Measurements from ENCODE around the gene CD99L2. TPM values are rescaled to one million over a fixed set of nuclear protein-coding genes. Genes with fewer than 3 reads are reported as not detected.

The CD99L2 gene
- total RNA-seq, 4 donors from 2014 or later: 202 to 289 (median 251) TPM

DNA sequence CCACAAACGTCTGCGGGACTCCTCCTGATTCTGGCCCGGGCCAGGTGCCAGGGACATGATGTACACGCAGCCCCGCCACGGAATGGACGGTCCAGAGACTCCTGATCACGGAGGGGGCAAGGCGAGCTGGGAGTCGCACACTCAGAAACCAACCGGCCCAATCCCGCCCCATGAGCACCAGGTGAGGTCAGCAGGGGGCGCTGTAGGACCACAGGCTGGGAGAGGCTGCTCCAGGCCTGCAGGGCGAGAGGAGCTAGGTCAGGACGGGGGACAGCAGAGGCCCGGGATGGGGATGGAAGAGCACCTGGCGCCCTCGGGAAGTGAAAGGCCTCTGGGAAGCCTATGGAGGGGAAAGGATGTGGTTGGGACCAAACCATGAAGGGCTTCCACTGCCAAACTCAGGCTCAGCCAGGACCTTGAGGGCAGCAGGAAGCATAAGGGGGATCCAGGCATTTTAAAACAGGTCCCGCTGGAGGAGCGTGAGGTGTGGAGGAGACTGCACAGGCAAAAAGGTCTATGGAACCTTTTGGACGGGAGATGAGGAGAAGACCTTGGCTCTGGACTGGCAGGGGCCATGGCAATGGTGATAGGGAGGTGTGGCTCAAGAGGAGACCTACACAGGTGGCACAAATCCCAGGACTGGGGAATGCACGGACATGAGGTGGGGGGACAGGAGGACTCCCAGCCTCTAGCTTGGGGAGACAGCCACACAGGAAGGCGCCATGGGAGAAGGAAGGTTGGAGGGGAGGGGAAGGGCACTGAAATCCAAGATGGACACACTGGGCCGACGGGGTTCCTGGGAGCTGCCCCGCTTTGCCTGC is 126.1 kb downstream of the CD99L2 start:
- peak; percentile 51 to 71 for DNase-seq
- TF ChIP-seq POLR2A (IDR thresholded peaks at IDR 0.05): no peak
- TF ChIP-seq, protein P1, sequence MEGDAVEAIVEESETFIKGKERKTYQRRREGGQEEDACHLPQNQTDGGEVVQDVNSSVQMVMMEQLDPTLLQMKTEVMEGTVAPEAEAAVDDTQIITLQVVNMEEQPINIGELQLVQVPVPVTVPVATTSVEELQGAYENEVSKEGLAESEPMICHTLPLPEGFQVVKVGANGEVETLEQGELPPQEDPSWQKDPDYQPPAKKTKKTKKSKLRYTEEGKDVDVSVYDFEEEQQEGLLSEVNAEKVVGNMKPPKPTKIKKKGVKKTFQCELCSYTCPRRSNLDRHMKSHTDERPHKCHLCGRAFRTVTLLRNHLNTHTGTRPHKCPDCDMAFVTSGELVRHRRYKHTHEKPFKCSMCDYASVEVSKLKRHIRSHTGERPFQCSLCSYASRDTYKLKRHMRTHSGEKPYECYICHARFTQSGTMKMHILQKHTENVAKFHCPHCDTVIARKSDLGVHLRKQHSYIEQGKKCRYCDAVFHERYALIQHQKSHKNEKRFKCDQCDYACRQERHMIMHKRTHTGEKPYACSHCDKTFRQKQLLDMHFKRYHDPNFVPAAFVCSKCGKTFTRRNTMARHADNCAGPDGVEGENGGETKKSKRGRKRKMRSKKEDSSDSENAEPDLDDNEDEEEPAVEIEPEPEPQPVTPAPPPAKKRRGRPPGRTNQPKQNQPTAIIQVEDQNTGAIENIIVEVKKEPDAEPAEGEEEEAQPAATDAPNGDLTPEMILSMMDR (IDR thresholded peaks at IDR 0.05 in 4 of 5, conservative IDR thresholded peaks at IDR 0.05 in 1 of 5): peak; percentile 78 to 90 (median 88)
- in situ Hi-C loops (cut with MboI; ENCODE audit: low sequenced_read_pairs in 4 of 4): loop anchor here in 3 of 4 donors (10.0 kb wide), 1 partner anchor 312 kb away; no protein-coding TSS in a partner anchor
- H3K27ac ChIP-seq: no peak overlapping the region
- H3K27me3 ChIP-seq: no peaks in the 10 kb centered on the region
- peaks cover 0 to 12% of the 10 kb centered on the region in 2 donors for H3K36me3 ChIP-seq
- H3K4me3 ChIP-seq: no peak overlapping the region
- H3K4me1 ChIP-seq: peaks cover 0 to 5% of the 10 kb centered on the region in 2 donors
- ATAC-seq: peak; percentile 45 to 86
- H3K9me3 ChIP-seq: no peaks in the 10 kb centered on the region
- intact Hi-C loops (cut with DNase I; ENCODE audit: low total_unique reads): loop anchor here (1.0 to 5.0 kb wide), 5 partner anchors 65 to 310 kb away; partner anchors contain the start of genes CD99L2 and HMGB3

DNA sequence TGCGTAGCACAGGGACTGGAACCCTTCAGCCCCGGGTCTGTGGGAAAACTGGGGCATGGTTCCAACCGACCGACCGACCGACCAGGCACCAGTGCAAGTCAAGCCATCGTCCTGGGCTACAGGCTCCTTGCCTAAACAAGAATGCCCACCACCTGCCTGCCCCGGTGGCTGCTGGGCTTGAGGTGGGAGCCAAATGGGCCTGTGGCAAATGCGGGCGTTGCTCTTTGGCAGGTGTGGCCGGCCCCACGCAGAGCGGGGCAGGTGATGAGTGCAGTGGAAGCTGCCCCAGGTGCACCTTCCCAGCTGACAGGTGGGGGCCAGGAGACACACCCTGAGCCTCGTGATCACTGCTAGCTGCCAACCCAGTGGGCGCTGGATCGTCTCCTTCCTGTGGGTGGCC is 127.4 kb downstream of the CD99L2 start:
- no peaks in the 10 kb centered on the region for H3K9me3 ChIP-seq
- H3K36me3 ChIP-seq: peaks cover 0 to 12% of the 10 kb centered on the region in 2 donors
- no peak overlapping the region for H3K4me3 ChIP-seq
- TF ChIP-seq, protein P1 (IDR thresholded peaks at IDR 0.05 in 4 of 5, conservative IDR thresholded peaks at IDR 0.05 in 1 of 5): no peak
- no peak for TF ChIP-seq POLR2A (IDR thresholded peaks at IDR 0.05)
- DNase-seq (no peak), ATAC-seq (no peak)
- intact Hi-C loops (cut with DNase I; ENCODE audit: low total_unique reads): loop anchor here (5.0 kb wide), 4 partner anchors 66 to 231 kb away; partner anchors contain the start of genes CD99L2 and HMGB3
- peaks cover 0 to 5% of the 10 kb centered on the region in 2 donors for H3K4me1 ChIP-seq
- no peak overlapping the region for H3K27ac ChIP-seq
- no peaks in the 10 kb centered on the region for H3K27me3 ChIP-seq
- in situ Hi-C loops (cut with MboI; ENCODE audit: low sequenced_read_pairs in 4 of 4): loop anchor here in 3 of 4 donors (10.0 kb wide), 1 partner anchor 314 kb away; no protein-coding TSS in a partner anchor

DNA sequence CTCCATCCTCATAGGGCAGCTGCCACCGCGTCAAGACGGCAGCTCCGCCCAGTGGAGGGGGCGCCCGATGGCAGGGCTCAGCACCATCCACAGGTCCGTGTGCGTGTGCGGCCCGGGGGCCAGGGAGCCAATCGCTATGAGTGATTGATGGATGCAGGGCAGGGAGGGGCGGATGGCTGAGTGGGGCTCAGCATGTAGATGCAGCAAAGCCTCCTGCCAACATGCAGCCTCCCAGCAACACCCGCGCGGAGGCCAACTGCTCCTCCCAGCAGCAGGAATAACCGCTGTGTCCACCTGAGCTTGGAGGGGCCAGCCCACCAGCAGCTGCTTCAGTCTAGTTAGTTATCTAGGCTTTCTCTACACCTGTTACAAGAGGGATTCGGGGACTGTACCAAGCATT is 127.8 kb downstream of the CD99L2 start:
- Histone ChIP-seq H3K27me3 (no peaks in the 10 kb centered on the region), H3K4me1 (peaks cover 0 to 5% of the 10 kb centered on the region in 2 donors), H3K27ac (no peak overlapping the region), H3K4me3 (no peak overlapping the region), H3K36me3 (peaks cover 0 to 11% of the 10 kb centered on the region in 2 donors), H3K9me3 (no peaks in the 10 kb centered on the region)
- ATAC-seq: no peak
- in situ Hi-C loops (cut with MboI; ENCODE audit: low sequenced_read_pairs in 4 of 4): loop anchor here in 3 of 4 donors (10.0 kb wide), 1 partner anchor 314 kb away; no protein-coding TSS in a partner anchor
- intact Hi-C loops (cut with DNase I; ENCODE audit: low total_unique reads): loop anchor here (5.0 kb wide), 4 partner anchors 67 to 232 kb away; partner anchors contain the start of genes CD99L2 and HMGB3
- no peak for TF ChIP-seq POLR2A (IDR thresholded peaks at IDR 0.05)
- TF ChIP-seq, protein P1 (IDR thresholded peaks at IDR 0.05 in 4 of 5, conservative IDR thresholded peaks at IDR 0.05 in 1 of 5): no peak
- no peak for DNase-seq

DNA sequence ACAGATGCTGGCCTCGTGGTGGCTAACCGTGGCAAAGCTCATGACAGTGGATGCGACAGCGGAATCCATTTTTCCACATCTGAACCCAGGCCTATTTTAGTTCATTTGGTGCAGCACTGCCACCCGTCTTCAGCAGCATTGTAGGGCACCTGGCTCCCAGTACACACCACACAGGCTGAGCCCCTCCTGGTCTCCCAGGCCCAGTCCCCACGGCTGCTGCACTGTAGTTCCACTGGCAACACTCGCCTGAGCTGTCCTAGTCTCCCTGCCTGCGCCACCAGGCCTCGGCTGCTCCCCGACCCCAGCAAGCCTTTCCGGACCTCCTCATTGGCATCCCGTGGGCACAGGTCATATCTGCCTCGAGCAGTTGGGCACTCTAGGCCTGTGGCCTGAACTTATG is 129.1 kb downstream of the CD99L2 start:
- ATAC-seq (no peak), DNase-seq (no peak)
- in situ Hi-C loops (cut with MboI; ENCODE audit: low sequenced_read_pairs in 4 of 4) (no loop called here), intact Hi-C loops (cut with DNase I; ENCODE audit: low total_unique reads) (no loop called here)
- Histone ChIP-seq H3K27ac (no peak overlapping the region), H3K4me3 (no peak overlapping the region), H3K36me3 (peaks cover 0 to 11% of the 10 kb centered on the region in 2 donors), H3K4me1 (peaks cover 0 to 5% of the 10 kb centered on the region in 2 donors), H3K9me3 (no peaks in the 10 kb centered on the region), H3K27me3 (no peaks in the 10 kb centered on the region)
- TF ChIP-seq, protein P1 (IDR thresholded peaks at IDR 0.05 in 4 of 5, conservative IDR thresholded peaks at IDR 0.05 in 1 of 5): no peak
- TF ChIP-seq POLR2A (IDR thresholded peaks at IDR 0.05): no peak
